Esophagus squamous epithelium (tissue), 5 donors: ENCODE measurements around the gene TOP2A. TPM values are rescaled to one million over a fixed set of nuclear protein-coding genes. Genes with fewer than 3 reads are reported as not detected.

Source experiments
- DNase-seq: peaks from one replicate; lab custom pipeline; 2025; lab: John Stamatoyannopoulos, UW
- H3K27ac ChIP-seq, 4 donors: fragments of 200-600 bp; sonication (generic); one replicate each; pipeline ENCODE4 v1.5.1; 2016 to 2019; ENCODE audit warnings: mild to moderate bottlenecking in 1 of 4
- H3K27me3 ChIP-seq, 4 donors: fragments of 200-600 bp; sonication (generic); 1 replicate in 3 of 4; 2 replicates in 1 of 4; pipeline versions ENCODE4 v1.5.1 to v1.6.0; 2017 to 2021; ENCODE audit warnings: antibody characterized with exemption in 1 of 4
- H3K36me3 ChIP-seq, 3 donors: fragments of 200-600 bp; sonication (generic); one replicate each; pipeline ENCODE4 v1.5.1; 2016 to 2019
- H3K4me1 ChIP-seq, 3 donors: fragments of 200-600 bp; sonication (generic); one replicate each; pipeline ENCODE4 v1.5.1; 2017 to 2019
- H3K4me3 ChIP-seq, 4 donors: fragments of 200-600 bp; sonication (generic); 1 replicate in 3 of 4; 2 replicates in 1 of 4; pipeline ENCODE4 v1.5.1; 2016 to 2019; ENCODE audit warnings: mild to moderate bottlenecking in 2 of 4, moderate library complexity in 1 of 4
- H3K9me3 ChIP-seq, 3 donors: fragments of 200-600 bp; sonication (generic); one replicate each; pipeline ENCODE4 v1.5.1; 2016 to 2019
- POLR2A ChIP-seq, 4 donors: fragments of 450-650 bp; IDR thresholded peaks; one replicate each; pipeline ENCODE4 v1.6.1; 2017; ENCODE audit warnings: antibody characterized with exemption in 4 of 4, mild to moderate bottlenecking in 4 of 4, moderate library complexity in 3 of 4
- WGBS, 2 donors: methylation state at CpG; one replicate each; pipeline ENCODE4 v1.1.5; 2018; 5-methylcytosine and 5-hydroxymethylcytosine counted together
- intact Hi-C: fragments of 100-400 bp; cut with DNase I; formaldehyde crosslinking; loops from one replicate; pipeline ENCODE4 v1.15.0; 2022
- small RNA-seq, 4 donors: library from RNA; depleted of rRNA; stranded (forward); fragments of <200 nt; gene quantifications; one replicate each; pipeline ENCODE3, GENCODE V24; 2016
- total RNA-seq, 4 donors: library from RNA; depleted of rRNA; stranded (reverse); fragments of >200 nt; gene quantifications; one replicate each; pipeline ENCODE4 v1.1.0, GENCODE V29; 2016
- TF ChIP-seq, protein P1 (sequence below), 6 experiments: fragments of 450-650 bp in 4 of 6; fragments of 200-600 bp in 2 of 6; sonication (generic) in 2 of 6; IDR thresholded peaks; one replicate each; pipeline ENCODE4 v1.5.1; 2016 to 2019; ENCODE audit warnings: antibody characterized with exemption in 6 of 6, mild to moderate bottlenecking in 4 of 6, moderate library complexity in 4 of 6
- donor health status: DM: yes; HTN: yes; CAD: no.

The TOP2A gene
- total RNA-seq, 4 donors from 2014 or later = 24.9 to 87.1 (median 50.6) TPM

DNA sequence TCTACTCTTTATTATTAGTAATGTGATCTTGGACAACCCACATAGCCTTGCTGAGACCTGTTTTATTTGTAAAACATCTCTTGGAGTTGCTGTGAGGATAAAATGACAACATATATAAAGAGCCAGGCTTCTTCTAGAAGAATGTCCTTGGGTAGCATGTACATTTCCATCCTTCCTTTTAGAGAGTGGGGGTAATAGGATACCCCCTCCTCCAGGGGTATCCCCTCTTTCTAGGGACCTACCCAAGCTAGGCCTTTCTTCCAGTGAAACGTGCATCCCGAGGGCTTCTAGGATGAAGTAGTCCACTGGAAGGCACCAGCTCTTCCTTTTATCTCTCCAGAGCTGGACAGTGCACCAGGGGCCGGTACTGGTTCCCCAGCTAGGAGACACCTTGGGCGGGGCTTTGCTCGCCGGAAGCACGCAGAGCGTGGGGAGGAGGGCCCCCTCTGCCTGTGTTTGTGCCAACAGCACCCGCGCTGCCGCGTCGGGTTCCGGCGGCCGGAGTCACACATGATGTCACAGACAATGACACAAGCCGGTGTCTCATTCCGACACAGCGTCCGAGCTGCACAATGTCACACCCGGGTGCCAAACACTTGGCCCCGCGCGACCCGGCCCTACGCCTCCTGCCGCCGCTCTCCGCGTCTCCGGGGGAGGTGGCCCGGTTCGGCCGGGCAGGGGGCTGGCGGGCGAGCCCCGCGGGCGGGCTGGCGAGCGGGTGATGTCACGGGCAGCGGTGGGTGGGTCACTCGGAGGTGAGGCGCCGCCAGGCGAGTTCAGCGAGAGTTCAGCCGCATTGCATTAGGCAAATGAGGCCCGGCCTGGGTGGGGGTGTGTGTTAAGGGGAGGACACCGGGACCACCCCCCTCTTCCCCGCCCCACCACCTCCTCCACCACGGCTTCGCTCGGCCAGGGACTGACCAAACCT is 76.6 kb downstream of the TOP2A start:
- WGBS, 2 donors = 0% methylated on average over 2 to 5 of the region's 55 CpGs
- Histone ChIP-seq H3K27me3 (no peaks in the 10 kb centered on the region), H3K9me3 (no peaks in the 10 kb centered on the region), H3K4me1 (peaks cover 40 to 99% (median 62%) of the 10 kb centered on the region in 3 donors), H3K27ac (peak overlapping the region; percentile 86 to 98 (median 94)), H3K36me3 (no peaks in the 10 kb centered on the region), H3K4me3 (peak overlapping the region; percentile 44 to 84 (median 72))
- DNase-seq = peak; percentile 70
- TF ChIP-seq POLR2A (IDR thresholded peaks at IDR 0.05) = peak in 2 of 4 donors; percentile 70 to 77
- TF ChIP-seq, protein P1, sequence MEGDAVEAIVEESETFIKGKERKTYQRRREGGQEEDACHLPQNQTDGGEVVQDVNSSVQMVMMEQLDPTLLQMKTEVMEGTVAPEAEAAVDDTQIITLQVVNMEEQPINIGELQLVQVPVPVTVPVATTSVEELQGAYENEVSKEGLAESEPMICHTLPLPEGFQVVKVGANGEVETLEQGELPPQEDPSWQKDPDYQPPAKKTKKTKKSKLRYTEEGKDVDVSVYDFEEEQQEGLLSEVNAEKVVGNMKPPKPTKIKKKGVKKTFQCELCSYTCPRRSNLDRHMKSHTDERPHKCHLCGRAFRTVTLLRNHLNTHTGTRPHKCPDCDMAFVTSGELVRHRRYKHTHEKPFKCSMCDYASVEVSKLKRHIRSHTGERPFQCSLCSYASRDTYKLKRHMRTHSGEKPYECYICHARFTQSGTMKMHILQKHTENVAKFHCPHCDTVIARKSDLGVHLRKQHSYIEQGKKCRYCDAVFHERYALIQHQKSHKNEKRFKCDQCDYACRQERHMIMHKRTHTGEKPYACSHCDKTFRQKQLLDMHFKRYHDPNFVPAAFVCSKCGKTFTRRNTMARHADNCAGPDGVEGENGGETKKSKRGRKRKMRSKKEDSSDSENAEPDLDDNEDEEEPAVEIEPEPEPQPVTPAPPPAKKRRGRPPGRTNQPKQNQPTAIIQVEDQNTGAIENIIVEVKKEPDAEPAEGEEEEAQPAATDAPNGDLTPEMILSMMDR (IDR thresholded peaks at IDR 0.05) = peak in 4 of 6 experiments; percentile 10 to 34 (median 24)
- intact Hi-C loops = no loop called here

DNA sequence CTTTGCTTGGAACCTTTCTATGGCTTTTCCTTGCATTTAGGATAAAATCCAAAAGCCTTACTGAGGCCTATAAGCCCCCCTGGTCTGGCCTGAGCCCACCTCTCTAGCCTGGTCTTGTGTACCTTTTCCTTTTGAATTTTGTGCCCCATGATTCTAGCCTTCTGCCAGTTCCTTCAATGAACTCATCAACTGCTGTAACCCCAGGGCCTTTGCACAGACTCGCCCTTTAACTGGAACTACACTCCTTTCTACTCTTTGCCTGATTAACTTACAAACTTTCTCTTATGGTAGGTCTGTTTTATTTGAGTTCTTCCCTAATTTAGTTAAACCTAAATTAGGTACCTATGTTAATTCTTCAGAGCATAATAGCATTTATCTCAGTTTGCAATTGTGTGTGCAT is 77.4 kb downstream of the TOP2A start:
- peaks cover 32 to 99% (median 62%) of the 10 kb centered on the region in 3 donors for H3K4me1 ChIP-seq
- H3K27me3 ChIP-seq = no peaks in the 10 kb centered on the region
- H3K9me3 ChIP-seq = no peaks in the 10 kb centered on the region
- intact Hi-C loops = no loop called here
- no peak for TF ChIP-seq POLR2A (IDR thresholded peaks at IDR 0.05)
- TF ChIP-seq, protein P1 (IDR thresholded peaks at IDR 0.05) = no peak
- DNase-seq = no peak
- no peaks in the 10 kb centered on the region for H3K36me3 ChIP-seq
- peak overlapping the region; percentile 86 to 98 (median 94) for H3K27ac ChIP-seq
- 87 to 93% methylated on average over 1 of the region's 1 CpG for WGBS, 2 donors
- peak overlapping the region in 1 of 4 donors; percentile 71 for H3K4me3 ChIP-seq

DNA sequence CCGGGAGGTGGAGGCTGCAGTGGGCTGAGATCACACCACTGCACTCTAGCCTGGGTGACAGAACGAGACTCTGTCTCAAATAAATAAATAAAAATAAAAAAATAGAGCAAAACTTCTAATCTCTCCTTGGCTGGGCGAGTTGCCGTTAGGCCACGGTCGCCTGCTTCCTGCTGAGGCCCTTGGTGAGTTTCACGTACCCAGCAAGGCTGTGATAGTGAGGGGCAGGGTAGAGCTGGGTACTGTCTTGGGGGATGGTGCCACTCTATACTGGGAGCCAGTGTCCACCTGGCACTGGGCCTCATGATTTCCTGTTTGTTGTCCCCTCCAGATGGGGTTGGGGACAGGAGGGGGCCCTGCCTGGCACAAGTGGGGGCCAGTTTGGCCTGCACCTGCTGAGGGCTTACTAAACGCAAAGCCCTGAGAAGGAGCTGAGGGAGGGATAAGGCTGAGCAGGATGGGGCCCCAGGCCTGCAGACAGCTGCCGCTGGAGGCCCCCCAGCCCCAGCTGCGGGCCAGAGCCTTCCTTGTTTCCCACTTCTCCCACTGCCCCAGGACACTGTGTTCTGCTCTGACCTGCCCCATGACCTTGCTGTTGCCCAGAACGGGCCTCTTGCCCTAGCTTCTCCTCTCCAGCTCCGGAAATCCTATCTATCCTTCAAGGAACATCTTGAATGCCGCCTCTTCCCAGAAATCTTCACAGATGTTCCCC is 78.6 kb downstream of the TOP2A start:
- H3K36me3 ChIP-seq = no peaks in the 10 kb centered on the region
- H3K4me1 ChIP-seq = peaks cover 30 to 99% (median 62%) of the 10 kb centered on the region in 3 donors
- no peak for DNase-seq
- H3K27ac ChIP-seq = peak overlapping the region in 3 of 4 donors; percentile 17 to 98 (median 46)
- intact Hi-C loops = no loop called here
- WGBS, 2 donors = 65 to 73% methylated on average over 12 to 13 of the region's 13 CpGs
- H3K27me3 ChIP-seq = no peaks in the 10 kb centered on the region
- H3K9me3 ChIP-seq = no peaks in the 10 kb centered on the region
- TF ChIP-seq, protein P1 (IDR thresholded peaks at IDR 0.05) = no peak
- no peak for TF ChIP-seq POLR2A (IDR thresholded peaks at IDR 0.05)
- H3K4me3 ChIP-seq = no peak overlapping the region

Small RNA genes lying within 50 kb of the gene (small RNA-seq; reads per million reads assigned to genes)
- gene RF00019 (0 reads per million in 4 donors), gene RNA5SP441 (0 to 0.09 (median 0) reads per million in 4 donors)

Other genes starting within 250 kb of the TOP2A start
- 100 to 1,000 TPM in 3 of 4 donors, 10 to 100 TPM in 1; 70.1 to 182 (median 144) TPM for gene RAPGEFL1, start 240.4 kb downstream of the TOP2A start, total RNA-seq
- gene WIPF2, start 198.6 kb downstream of the TOP2A start, total RNA-seq = 10 to 100 TPM in 3 of 4 donors, 1 to 10 TPM in 1; 9.8 to 13.8 (median 11.2) TPM
- gene CDC6, start 130.0 kb downstream of the TOP2A start, total RNA-seq = 10 to 100 TPM in 2 of 4 donors, 1 to 10 TPM in 2; 2.9 to 17.8 (median 9.8) TPM
- gene RARA, start 108.7 kb downstream of the TOP2A start, total RNA-seq = 10 to 100 TPM in 2 of 4 donors, 1 to 10 TPM in 2; 6.7 to 14.2 (median 10.8) TPM
- 1 to 10 TPM in 1 of 4 donors, under 1 TPM in 2, not detected in 1; 0.38 to 1.7 (median 0.47) TPM for gene GJD3, start 53.2 kb downstream of the TOP2A start, total RNA-seq
- gene IGFBP4, start 25.6 kb upstream of the TOP2A start, total RNA-seq = 100 to 1,000 TPM in 1 of 4 donors, 10 to 100 TPM in 3; 27.1 to 154 (median 73.0) TPM
- gene TNS4, start 83.7 kb upstream of the TOP2A start, total RNA-seq = 100 to 1,000 TPM in 1 of 4 donors, 10 to 100 TPM in 3; 34.6 to 104 (median 71.1) TPM
- under 1 TPM in 3 of 4 donors, not detected in 1; 0.12 to 0.95 (median 0.53) TPM for gene CCR7, start 147.6 kb upstream of the TOP2A start, total RNA-seq
- 10 to 100 TPM; 47.2 to 89.3 (median 62.5) TPM for gene SMARCE1, start 229.9 kb upstream of the TOP2A start, total RNA-seq
- gene KRT222, start 247.3 kb upstream of the TOP2A start, total RNA-seq = 1 to 10 TPM in 2 of 4 donors, under 1 TPM in 1, not detected in 1; 0.79 to 1.8 (median 1.3) TPM